Neural crest cell (in vitro differentiated cells): ENCODE results near the gene RAB11FIP3. TPM values are rescaled to one million over a fixed set of nuclear protein-coding genes. Genes with fewer than 3 reads are reported as not detected.
"Not testable (repeated sequence)": the region's sequence is repeated elsewhere in the genome, so short reads cannot be mapped to it uniquely, and the experiment has no call there.

ENCODE experiments used
- DNase-seq: peaks from one replicate; pipeline ENCODE4 v3.0.0; 2021; ENCODE audit warnings: low read depth, mixed read lengths, low spot score
- H3K27ac Mint-ChIP-seq: one replicate; pipeline ENCODE4 v1.8.0; 2021; ENCODE audit warnings: mild to moderate bottlenecking, mixed read lengths; ENCODE audit not compliant: unreplicated experiment
- H3K27me3 Mint-ChIP-seq: 2 replicates; pipeline ENCODE4 v1.8.0; 2021; ENCODE audit warnings: low read depth, mild to moderate bottlenecking, mixed read lengths
- H3K36me3 Mint-ChIP-seq: 2 replicates; pipeline ENCODE4 v1.8.0; 2021; ENCODE audit warnings: low read depth, mild to moderate bottlenecking, mixed read lengths
- H3K4me1 Mint-ChIP-seq: 2 replicates; pipeline ENCODE4 v1.8.0; 2021; ENCODE audit warnings: mixed read lengths
- H3K4me3 Mint-ChIP-seq: one replicate; pipeline ENCODE4 v1.8.0; 2021; ENCODE audit warnings: mild to moderate bottlenecking, mixed read lengths
- H3K9me3 Mint-ChIP-seq: 2 replicates; pipeline ENCODE4 v1.8.0; 2021; ENCODE audit warnings: mixed read lengths
- long read RNA-seq: library from polyadenylated mRNA; unstranded; transcript quantifications from one replicate; pipeline ENCODE4 v2.0.0, GENCODE V29; 2020
- total RNA-seq: library from RNA; stranded (reverse); gene quantifications from 2 replicates; pipeline ENCODE4 v1.2.1, GENCODE V29; 2021
- TF ChIP-seq, protein P1 (sequence below): fragments of 200-600 bp; sonication (generic); conservative IDR thresholded peaks from 2 replicates; pipeline ENCODE4 v1.5.0; 2021; ENCODE audit warnings: antibody characterized with exemption, mild to moderate bottlenecking

Gene RAB11FIP3, protein sequence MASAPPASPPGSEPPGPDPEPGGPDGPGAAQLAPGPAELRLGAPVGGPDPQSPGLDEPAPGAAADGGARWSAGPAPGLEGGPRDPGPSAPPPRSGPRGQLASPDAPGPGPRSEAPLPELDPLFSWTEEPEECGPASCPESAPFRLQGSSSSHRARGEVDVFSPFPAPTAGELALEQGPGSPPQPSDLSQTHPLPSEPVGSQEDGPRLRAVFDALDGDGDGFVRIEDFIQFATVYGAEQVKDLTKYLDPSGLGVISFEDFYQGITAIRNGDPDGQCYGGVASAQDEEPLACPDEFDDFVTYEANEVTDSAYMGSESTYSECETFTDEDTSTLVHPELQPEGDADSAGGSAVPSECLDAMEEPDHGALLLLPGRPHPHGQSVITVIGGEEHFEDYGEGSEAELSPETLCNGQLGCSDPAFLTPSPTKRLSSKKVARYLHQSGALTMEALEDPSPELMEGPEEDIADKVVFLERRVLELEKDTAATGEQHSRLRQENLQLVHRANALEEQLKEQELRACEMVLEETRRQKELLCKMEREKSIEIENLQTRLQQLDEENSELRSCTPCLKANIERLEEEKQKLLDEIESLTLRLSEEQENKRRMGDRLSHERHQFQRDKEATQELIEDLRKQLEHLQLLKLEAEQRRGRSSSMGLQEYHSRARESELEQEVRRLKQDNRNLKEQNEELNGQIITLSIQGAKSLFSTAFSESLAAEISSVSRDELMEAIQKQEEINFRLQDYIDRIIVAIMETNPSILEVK
- total RNA-seq, result 70.5 and 72.2 TPM in 2 replicates
- long read RNA-seq, partial matches to known transcripts, result 0 of 1 reads
- long read RNA-seq, other reads (novel, unspliced or antisense), result 1 of 1 reads

DNA sequence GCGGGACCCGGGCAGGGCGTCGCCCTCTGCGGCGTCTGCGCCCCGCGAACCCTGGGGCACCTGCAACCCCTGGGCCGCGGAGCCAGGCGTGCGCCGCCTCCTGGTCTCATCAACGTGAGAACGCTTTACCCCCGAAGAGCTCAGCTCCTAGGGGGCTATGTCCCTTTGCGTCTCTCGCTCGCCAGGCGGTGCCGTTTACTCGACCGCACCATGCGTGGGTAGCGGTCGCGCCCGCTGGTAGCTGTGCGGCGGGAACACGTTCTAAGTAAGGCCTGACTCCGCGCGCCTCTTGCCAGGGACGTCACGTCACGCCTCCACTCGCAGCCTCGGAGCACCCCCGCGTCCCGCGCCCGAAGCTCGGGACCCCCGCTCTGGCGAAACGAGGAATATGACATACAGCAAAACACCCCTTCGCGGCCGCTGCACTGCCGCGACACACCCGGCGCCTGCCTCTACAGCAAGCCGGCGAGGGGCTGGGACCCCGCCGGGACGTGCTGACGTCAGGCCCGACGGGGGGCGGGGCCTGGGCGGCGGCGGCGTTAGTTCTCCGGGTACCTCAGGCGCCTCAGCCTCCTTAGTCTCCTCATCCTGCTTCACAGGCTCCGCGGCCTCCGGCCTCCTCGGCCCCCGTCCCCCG is at the start of gene RAB11FIP3:
TSS of gene RAB11FIP3 (plus strand) at position 568 of the 637 bp plus-strand sequence. CDS start 358 bp downstream, outside the sequence.
- Mint-ChIP-seq H3K36me3 (peaks cover 2% of the 10 kb centered on the region), H3K4me3 (peak within 1 kb of the TSS; percentile 98), H3K27me3 (peaks cover 23% of the 10 kb centered on the region), H3K4me1 (peaks cover 42% of the 10 kb centered on the region), H3K9me3 (no peaks in the 10 kb centered on the region), H3K27ac (no peak within 1 kb of the TSS)
- DNase-seq, result peak; percentile 78
- TF ChIP-seq, protein P1, sequence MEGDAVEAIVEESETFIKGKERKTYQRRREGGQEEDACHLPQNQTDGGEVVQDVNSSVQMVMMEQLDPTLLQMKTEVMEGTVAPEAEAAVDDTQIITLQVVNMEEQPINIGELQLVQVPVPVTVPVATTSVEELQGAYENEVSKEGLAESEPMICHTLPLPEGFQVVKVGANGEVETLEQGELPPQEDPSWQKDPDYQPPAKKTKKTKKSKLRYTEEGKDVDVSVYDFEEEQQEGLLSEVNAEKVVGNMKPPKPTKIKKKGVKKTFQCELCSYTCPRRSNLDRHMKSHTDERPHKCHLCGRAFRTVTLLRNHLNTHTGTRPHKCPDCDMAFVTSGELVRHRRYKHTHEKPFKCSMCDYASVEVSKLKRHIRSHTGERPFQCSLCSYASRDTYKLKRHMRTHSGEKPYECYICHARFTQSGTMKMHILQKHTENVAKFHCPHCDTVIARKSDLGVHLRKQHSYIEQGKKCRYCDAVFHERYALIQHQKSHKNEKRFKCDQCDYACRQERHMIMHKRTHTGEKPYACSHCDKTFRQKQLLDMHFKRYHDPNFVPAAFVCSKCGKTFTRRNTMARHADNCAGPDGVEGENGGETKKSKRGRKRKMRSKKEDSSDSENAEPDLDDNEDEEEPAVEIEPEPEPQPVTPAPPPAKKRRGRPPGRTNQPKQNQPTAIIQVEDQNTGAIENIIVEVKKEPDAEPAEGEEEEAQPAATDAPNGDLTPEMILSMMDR, result peak; percentile 52

DNA sequence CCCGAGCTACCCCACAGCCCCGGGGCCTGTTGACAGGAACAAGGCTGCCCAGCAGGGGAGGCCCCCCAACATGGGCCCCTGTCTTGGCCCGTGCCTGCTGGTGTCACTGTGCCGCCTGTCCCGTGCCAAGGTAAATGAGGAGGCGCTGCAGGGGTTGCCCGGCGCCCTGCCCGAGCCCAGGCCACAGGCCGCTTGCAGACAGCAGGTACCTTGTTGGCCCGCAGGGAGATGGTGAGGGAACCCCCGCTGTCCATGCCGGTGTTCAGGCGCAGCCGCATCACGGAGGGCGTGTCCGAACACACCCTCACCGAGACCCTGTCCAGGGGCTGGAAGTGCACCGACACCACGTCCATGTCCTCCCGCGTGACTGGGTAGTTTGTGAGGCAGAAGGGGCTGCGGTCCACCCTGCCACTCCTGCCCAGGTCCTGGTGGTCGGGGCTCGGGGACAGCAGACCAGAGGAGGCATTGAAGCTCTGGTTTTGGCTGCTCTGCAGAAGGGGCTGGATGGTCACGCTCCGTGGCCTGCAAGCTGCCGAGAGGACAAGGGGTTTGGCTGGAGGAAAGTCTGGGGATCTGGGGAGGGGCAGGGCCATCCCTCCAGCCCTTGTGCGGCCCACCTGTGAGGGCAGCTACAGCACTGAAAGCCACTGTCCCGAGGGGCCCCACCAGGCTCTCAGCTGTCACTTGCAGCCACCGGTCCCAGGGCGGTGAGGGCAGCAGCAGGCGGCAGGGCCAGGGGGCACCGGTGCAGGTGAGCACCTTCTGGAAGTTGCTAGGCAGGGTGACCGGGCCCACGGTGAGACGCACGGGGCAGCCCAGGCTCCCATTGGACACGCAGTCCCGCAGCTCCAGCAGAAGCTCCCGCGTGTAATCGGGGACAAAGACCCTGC is 49.3 kb upstream of the RAB11FIP3 start:
- no peak for DNase-seq
- H3K9me3 Mint-ChIP-seq, result no peaks in the 10 kb centered on the region
- no peaks in the 10 kb centered on the region for H3K27me3 Mint-ChIP-seq
- peaks cover 5% of the 10 kb centered on the region for H3K4me1 Mint-ChIP-seq
- no peak overlapping the region for H3K4me3 Mint-ChIP-seq
- TF ChIP-seq, protein P1, result no peak
- H3K27ac Mint-ChIP-seq, result no peak overlapping the region
- H3K36me3 Mint-ChIP-seq, result no peaks in the 10 kb centered on the region

DNA sequence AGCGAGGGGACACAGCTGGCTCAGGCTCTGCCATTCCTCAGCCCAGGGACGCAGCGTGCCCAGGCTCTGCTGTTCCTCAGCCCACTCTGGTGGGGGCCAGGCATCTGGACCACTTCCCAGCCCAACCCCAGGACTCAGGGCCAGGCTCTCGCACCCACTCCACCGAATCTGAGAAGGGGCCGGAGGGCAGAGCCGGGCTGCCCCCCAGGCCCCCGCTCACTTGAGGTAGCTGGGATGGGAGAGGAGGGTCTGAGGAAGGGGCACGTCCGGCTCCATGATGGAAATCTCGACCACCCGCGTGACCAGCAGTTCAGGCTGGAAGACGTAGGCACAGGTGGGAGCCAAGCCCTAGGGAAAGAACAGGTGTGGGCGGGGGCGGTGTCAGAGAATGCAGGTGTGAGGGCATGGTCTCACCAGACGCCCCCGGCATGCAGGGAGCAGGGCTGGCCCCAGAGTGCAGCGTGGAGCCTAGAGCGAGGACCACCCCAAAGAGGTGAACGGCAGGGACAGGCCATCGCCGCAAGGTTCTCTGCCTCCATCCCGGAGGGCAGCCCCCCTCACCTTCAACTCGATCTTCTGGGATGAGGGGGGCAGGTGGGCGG is 48.5 kb upstream of the RAB11FIP3 start:
- no peak overlapping the region for H3K4me3 Mint-ChIP-seq
- H3K9me3 Mint-ChIP-seq, result no peaks in the 10 kb centered on the region
- no peak overlapping the region for H3K27ac Mint-ChIP-seq
- DNase-seq, result no peak
- no peaks in the 10 kb centered on the region for H3K36me3 Mint-ChIP-seq
- no peaks in the 10 kb centered on the region for H3K27me3 Mint-ChIP-seq
- peaks cover 5% of the 10 kb centered on the region for H3K4me1 Mint-ChIP-seq
- TF ChIP-seq, protein P1, result no peak

DNA sequence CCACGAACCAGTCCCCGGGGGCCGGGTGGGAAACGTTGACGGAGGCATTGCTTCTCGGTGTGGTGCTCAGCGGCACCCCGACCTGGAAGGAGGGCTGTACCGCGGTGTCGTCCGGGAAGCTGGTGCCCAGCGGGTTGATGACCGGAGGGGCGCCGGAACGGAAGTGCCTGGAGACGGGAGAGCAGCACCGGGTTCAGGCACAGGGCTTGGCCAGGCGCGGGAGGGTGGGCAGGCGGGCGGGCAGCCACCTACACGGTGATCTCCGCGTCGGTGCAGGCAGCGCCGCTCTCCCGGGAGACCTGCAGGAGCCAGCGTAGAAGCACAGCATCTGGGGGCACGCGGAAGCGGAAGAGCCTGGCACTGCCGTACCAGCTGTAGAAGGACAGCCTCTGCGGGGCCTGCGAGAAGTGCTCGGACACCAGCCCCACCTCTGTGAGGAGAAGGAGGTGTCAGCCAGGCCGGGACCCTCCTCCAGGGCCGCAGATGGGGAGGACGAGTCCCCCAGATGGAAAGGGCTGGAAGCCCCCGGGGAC is 48.0 kb upstream of the RAB11FIP3 start:
- H3K4me1 Mint-ChIP-seq, result peaks cover 7% of the 10 kb centered on the region
- no peak for DNase-seq
- no peak overlapping the region for H3K4me3 Mint-ChIP-seq
- H3K27ac Mint-ChIP-seq, result no peak overlapping the region
- H3K27me3 Mint-ChIP-seq, result peaks cover 2% of the 10 kb centered on the region
- H3K9me3 Mint-ChIP-seq, result no peaks in the 10 kb centered on the region
- TF ChIP-seq, protein P1, result no peak
- H3K36me3 Mint-ChIP-seq, result no peaks in the 10 kb centered on the region

DNA sequence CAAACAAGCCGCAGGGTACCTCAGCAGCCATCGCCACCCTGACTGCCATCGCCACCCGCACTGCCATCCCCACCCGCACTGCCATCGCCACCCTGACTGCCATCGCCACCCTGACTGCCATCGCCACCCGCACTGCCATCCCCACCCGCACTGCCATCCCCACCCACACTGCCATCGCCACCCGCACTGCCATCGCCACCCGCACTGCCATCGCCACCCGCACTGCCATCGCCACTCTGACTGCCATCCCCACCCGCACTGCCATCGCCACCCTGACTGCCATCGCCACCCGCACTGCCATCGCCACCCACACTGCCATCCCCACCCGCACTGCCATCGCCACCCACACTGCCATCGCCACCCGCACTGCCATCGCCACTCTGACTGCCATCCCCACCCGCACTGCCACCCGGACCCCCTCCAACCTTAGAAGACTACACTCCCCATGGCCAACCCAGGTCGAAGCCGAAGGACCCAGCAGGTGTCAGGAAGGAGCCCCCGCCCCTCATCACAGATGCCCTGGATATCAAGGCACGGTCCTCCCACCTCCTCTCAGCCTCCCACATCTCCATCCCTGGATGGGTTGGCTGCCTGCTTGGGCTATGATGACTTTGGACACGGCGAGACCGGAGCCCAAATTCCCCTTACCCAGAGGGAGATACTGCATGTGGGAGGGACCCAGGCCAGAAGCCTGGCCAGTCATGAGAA is 47.2 kb upstream of the RAB11FIP3 start:
- DNase-seq, H3K27ac Mint-ChIP-seq, H3K9me3 Mint-ChIP-seq, H3K27me3 Mint-ChIP-seq, H3K36me3 Mint-ChIP-seq: not testable (repeated sequence)
- H3K4me1 Mint-ChIP-seq, result peaks cover 15% of the 10 kb centered on the region
- H3K4me3 Mint-ChIP-seq, result peak overlapping the region; percentile 56
